HS-5 (cell line): ENCODE results near the gene ZNF354B.

ENCODE experiments used
- DNase-seq: peaks from one replicate; pipeline ENCODE4 v3.0.0-alpha.2; 2012; ENCODE audit warnings: low read depth

ZNF354B gene

GRCh38 chr5:178883815-178884430 lies 24.2 kb downstream of the ZNF354B start:
- DNase-seq: no peak

GRCh38 chr5:178895615-178896571 lies 36.1 kb downstream of the ZNF354B start, which contains the start of gene ZFP2:
Gene ZFP2 (plus strand): TSS chr5:178895913. CDS start chr5:178931314, 35,401 bp downstream.
- DNase-seq: no peak

GRCh38 chr5:178899289-178899688 lies 39.5 kb downstream of the ZNF354B start:
- DNase-seq: no peak

GRCh38 chr5:178902849-178903248 lies 43.1 kb downstream of the ZNF354B start:
- no peak for DNase-seq

GRCh38 chr5:178931846-178932760 lies 72.3 kb downstream of the ZNF354B start:
- DNase-seq: no peak
